ENCODE measurements around the gene FADS1. TPM values are rescaled to one million over a fixed set of nuclear protein-coding genes. Genes with fewer than 3 reads are reported as not detected.

Gene FADS1
- total RNA-seq, 4 donors from 2014 or later: 2.1 to 8.3 (median 7.1) TPM

- H3K27me3 ChIP-seq: no peaks in the 10 kb centered on the region
- H3K36me3 ChIP-seq: peaks cover 0 to 47% (median 0%) of the 10 kb centered on the region in 3 donors
- WGBS, 2 donors: 94% methylated on average over 6 of the region's 14 CpGs; no CpG with 5 or more reads in 1 of the 2 donors
- no peak for DNase-seq
- H3K4me3 ChIP-seq: no peak overlapping the region
- peaks cover 0 to 3% (median 0%) of the 10 kb centered on the region in 3 donors for H3K4me1 ChIP-seq
- no peak overlapping the region for H3K27ac ChIP-seq
- intact Hi-C loops (cut with DNase I): no loop called here
- H3K9me3 ChIP-seq: no peaks in the 10 kb centered on the region
- TF ChIP-seq POLR2A (IDR thresholded peaks at IDR 0.05) (no peak), CTCF (IDR thresholded peaks at IDR 0.05) (no peak)
These were observed 38.3 kb upstream of the FADS1 start for GRCh38 chr11:61854966-61855714.

DNA sequence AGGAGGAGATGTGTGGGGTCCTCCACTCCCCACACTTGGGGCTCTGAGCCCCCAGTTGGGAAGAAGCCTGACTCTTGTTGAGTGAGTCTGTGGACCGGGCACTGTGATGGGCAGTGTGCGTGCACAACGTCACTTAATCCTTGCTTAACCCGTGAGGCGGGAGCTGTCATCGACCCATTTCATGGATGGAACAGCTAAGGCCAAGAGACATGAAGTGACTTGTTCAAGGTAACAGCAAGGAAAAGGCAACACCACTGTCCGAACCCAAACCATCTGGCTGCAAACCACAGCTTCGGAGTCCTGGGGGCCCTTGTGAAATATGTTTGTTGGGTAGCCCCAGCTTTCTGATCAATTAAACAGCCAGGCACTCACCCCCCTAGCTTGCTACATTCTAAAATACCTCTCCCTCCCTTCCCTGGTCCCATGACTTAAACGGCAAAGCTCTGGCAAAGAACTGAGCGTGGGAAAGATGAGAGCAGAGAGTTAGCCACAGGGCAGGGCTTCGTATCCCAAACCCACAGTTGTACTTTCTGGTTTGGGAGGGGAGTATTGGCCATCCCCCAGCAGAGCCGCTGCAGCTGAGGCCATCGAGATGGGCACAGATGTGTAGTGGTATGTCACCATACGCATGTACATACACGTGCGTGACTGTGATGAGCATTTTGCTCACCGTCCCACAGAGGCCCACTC lies 37.5 kb upstream of the FADS1 start:
- H3K27me3 ChIP-seq: no peaks in the 10 kb centered on the region
- no peak overlapping the region for H3K4me3 ChIP-seq
- no peak for TF ChIP-seq CTCF (IDR thresholded peaks at IDR 0.05)
- TF ChIP-seq POLR2A (IDR thresholded peaks at IDR 0.05): no peak
- no peaks in the 10 kb centered on the region for H3K4me1 ChIP-seq
- H3K9me3 ChIP-seq: no peaks in the 10 kb centered on the region
- 86% methylated on average over 2 of the region's 17 CpGs; no CpG with 5 or more reads in 1 of the 2 donors for WGBS, 2 donors
- DNase-seq: no peak
- intact Hi-C loops (cut with DNase I): no loop called here
- no peak overlapping the region for H3K27ac ChIP-seq
- peaks cover 0 to 45% (median 0%) of the 10 kb centered on the region in 3 donors for H3K36me3 ChIP-seq

- Histone ChIP-seq H3K4me1 (no peaks in the 10 kb centered on the region), H3K4me3 (no peak overlapping the region), H3K9me3 (no peaks in the 10 kb centered on the region), H3K27me3 (no peaks in the 10 kb centered on the region), H3K27ac (no peak overlapping the region), H3K36me3 (peaks cover 0 to 47% (median 0%) of the 10 kb centered on the region in 3 donors)
- no peak for DNase-seq
- no peak for TF ChIP-seq POLR2A (IDR thresholded peaks at IDR 0.05)
- TF ChIP-seq CTCF (IDR thresholded peaks at IDR 0.05): no peak
- 71 to 100% methylated on average over 1 to 6 of the region's 13 CpGs for whole genome bisulfite sequencing, 2 donors
- intact Hi-C loops (cut with DNase I): no loop called here
These were observed 36.9 kb upstream of the FADS1 start for GRCh38 chr11:61853698-61854169.

DNA sequence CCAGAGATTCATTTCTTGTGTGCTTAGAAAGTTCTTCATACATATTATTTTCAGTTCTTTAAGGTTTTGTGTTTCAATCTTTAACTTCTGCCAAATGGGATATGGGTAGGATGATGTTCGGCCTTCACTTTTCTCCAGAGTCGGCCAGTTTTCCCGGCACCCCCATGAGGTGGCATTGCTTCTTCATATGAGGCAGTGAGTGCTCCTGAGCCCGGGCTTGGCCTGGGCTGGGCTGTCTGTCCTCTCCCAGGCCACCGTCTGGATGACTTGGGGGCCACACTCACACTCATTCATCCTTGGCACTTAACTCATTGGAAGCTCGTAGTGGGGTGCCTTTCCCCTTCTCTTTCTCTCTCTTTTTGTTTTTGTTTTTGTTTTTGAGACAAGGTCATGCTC lies 35.1 kb upstream of the FADS1 start:
- Histone ChIP-seq H3K4me3 (no peak overlapping the region), H3K27ac (no peak overlapping the region), H3K9me3 (no peaks in the 10 kb centered on the region), H3K27me3 (no peaks in the 10 kb centered on the region), H3K4me1 (no peaks in the 10 kb centered on the region), H3K36me3 (peaks cover 0 to 49% (median 0%) of the 10 kb centered on the region in 3 donors)
- WGBS, 2 donors: 77 to 85% methylated on average over 6 of the region's 6 CpGs
- no peak for TF ChIP-seq CTCF (IDR thresholded peaks at IDR 0.05)
- TF ChIP-seq POLR2A (IDR thresholded peaks at IDR 0.05): no peak
- intact Hi-C loops (cut with DNase I): no loop called here
- DNase-seq: no peak

Data from esophagus squamous epithelium (tissue), 5 donors.